GM12878 (cell line): Measurements from ENCODE around the gene ERVFRD-1.

Experiments
- CTCF ChIP-seq, 3 experiments: IDR thresholded peaks in 2 of 3; conservative IDR thresholded peaks in 1 of 3; 2 replicates each; pipeline ENCODE4 v1.5.1; 2011; ENCODE audit warnings: low read depth in 3 of 3, low read length in 3 of 3, mild to moderate bottlenecking in 3 of 3, control low read depth in 2 of 3, moderate library complexity in 2 of 3, inconsistent platforms in 1 of 3, mixed read lengths in 1 of 3; ENCODE audit not compliant: control insufficient read depth in 2 of 3, insufficient read depth in 1 of 3; ENCODE audit errors: extremely low read depth in 1 of 3
- EGR1 ChIP-seq, 2 experiments: IDR thresholded peaks; 1 replicate in 1 of 2; 2 replicates in 1 of 2; pipeline ENCODE4 v1.6.1; 2011 to 2012; ENCODE audit warnings: low read depth in 2 of 2, low read length in 2 of 2, borderline replicate concordance in 1 of 2, mild to moderate bottlenecking in 1 of 2, moderate library complexity in 1 of 2
- EP300 ChIP-seq, 2 experiments: fragments of 150-350 bp in 1 of 2; IDR thresholded peaks; 2 replicates each; pipeline ENCODE4 v1.6.1; 2011 to 2012; ENCODE audit warnings: low read depth in 2 of 2, low read length in 2 of 2, borderline replicate concordance in 1 of 2, improper control_type of control experiment in 1 of 2, inconsistent platforms in 1 of 2; ENCODE audit not compliant: control insufficient read depth in 1 of 2
- TARDBP ChIP-seq: IDR thresholded peaks from 2 replicates; pipeline ENCODE4 v1.6.1; 2016; ENCODE audit warnings: borderline replicate concordance

DNA sequence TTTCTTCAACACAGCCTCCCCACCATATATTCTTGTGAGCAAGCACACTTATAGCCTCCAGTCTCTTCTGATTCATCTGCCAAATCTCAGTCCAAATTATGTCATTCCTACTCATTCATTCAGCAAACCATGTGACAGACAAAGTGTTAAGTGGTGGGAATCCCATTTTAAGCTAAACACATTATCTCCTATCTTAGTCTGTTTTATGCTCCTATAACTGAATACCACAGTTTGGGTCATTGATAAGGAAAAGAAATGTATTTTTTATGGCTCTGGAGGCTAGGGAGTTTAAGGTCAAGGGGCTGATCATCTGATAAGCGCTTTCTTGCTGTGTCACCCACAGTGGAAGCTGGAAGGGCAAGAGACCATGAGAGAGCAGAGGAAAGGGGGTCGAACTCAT, 41.8 kb downstream of the ERVFRD-1 start:
- TF ChIP-seq CTCF (IDR thresholded peaks at IDR 0.05 in 2 of 3, conservative IDR thresholded peaks at IDR 0.05 in 1 of 3; ENCODE audit: control insufficient read depth in 2 of 3, extremely low read depth in 1 of 3, insufficient read depth in 1 of 3, low read depth in 3 of 3, low read length in 3 of 3) (no peak), EGR1 (IDR thresholded peaks at IDR 0.05; ENCODE audit: borderline replicate concordance in 1 of 2, low read depth in 2 of 2, low read length in 2 of 2) (no peak), EP300 (IDR thresholded peaks at IDR 0.05; ENCODE audit: borderline replicate concordance in 1 of 2, control insufficient read depth in 1 of 2, low read depth in 2 of 2, low read length in 2 of 2) (no peak), TARDBP (no peak)
